B cell (primary cell): Measurements from ENCODE around the gene GNGT1.

Source experiments
- EZH2 ChIP-seq: IDR thresholded peaks from 2 replicates; pipeline ENCODE4 v1.6.1; 2012; ENCODE audit warnings: borderline replicate concordance, low read depth, mild to moderate bottlenecking, moderate library complexity, low read length; ENCODE audit not compliant: insufficient read depth, poor library complexity, severe bottlenecking
- TF ChIP-seq, protein P1 (sequence below): fragments of 200-600 bp; IDR thresholded peaks from one replicate; pipeline ENCODE4 v1.8.0; 2022; ENCODE audit warnings: antibody characterized with exemption, mild to moderate bottlenecking

GRCh38 chr7:93884541-93884940 lies 21.8 kb upstream of the GNGT1 start:
- TF ChIP-seq, protein P1, sequence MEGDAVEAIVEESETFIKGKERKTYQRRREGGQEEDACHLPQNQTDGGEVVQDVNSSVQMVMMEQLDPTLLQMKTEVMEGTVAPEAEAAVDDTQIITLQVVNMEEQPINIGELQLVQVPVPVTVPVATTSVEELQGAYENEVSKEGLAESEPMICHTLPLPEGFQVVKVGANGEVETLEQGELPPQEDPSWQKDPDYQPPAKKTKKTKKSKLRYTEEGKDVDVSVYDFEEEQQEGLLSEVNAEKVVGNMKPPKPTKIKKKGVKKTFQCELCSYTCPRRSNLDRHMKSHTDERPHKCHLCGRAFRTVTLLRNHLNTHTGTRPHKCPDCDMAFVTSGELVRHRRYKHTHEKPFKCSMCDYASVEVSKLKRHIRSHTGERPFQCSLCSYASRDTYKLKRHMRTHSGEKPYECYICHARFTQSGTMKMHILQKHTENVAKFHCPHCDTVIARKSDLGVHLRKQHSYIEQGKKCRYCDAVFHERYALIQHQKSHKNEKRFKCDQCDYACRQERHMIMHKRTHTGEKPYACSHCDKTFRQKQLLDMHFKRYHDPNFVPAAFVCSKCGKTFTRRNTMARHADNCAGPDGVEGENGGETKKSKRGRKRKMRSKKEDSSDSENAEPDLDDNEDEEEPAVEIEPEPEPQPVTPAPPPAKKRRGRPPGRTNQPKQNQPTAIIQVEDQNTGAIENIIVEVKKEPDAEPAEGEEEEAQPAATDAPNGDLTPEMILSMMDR, result no peak
- no peak for TF ChIP-seq EZH2
